ENCODE data around the gene BMPR2. TPM values are rescaled to one million over a fixed set of nuclear protein-coding genes. Genes with fewer than 3 reads are reported as not detected.
"Not testable (repeated sequence)": the region's sequence is repeated elsewhere in the genome, so short reads cannot be mapped to it uniquely, and the experiment has no call there.

Gene BMPR2
- 10 to 100 TPM; 45.2 to 84.9 (median 74.7) TPM for polyA plus RNA-seq (ENCODE audit: insufficient read depth in 1 of 5, insufficient read length in 5 of 5, low replicate concordance in 1 of 5)
- long read RNA-seq, donor 1, full-length matches to known transcripts = 2 of 22 reads
- long read RNA-seq, donor 1, partial matches to known transcripts = 20 of 22 reads
- long read RNA-seq, donor 1, other reads (novel, unspliced or antisense) = 0 of 22 reads
- long read RNA-seq, donor 2, full-length matches to known transcripts = 1 of 1 reads
- long read RNA-seq, donor 2, partial matches to known transcripts = 0 of 1 reads
- long read RNA-seq, donor 2, other reads (novel, unspliced or antisense) = 0 of 1 reads
- long read RNA-seq, donor 3, partial matches to known transcripts = 32 of 32 reads
- long read RNA-seq, donor 3, other reads (novel, unspliced or antisense) = 0 of 32 reads
- long read RNA-seq, donor 4, partial matches to known transcripts = 6 of 6 reads
- long read RNA-seq, donor 4, other reads (novel, unspliced or antisense) = 0 of 6 reads
- long read RNA-seq, donor 5, full-length matches to known transcripts = 1 of 32 reads
- long read RNA-seq, donor 5, partial matches to known transcripts = 31 of 32 reads
- long read RNA-seq, donor 5, other reads (novel, unspliced or antisense) = 0 of 32 reads
- long read RNA-seq, donor 6, full-length matches to known transcripts = 2 of 10 reads
- long read RNA-seq, donor 6, partial matches to known transcripts = 8 of 10 reads
- long read RNA-seq, donor 6, other reads (novel, unspliced or antisense) = 0 of 10 reads
- long read RNA-seq, donor 7, full-length matches to known transcripts = 3 of 48 reads
- long read RNA-seq, donor 7, partial matches to known transcripts = 45 of 48 reads
- long read RNA-seq, donor 7, other reads (novel, unspliced or antisense) = 0 of 48 reads
- long read RNA-seq, donor 8, partial matches to known transcripts = 5 of 5 reads
- long read RNA-seq, donor 8, other reads (novel, unspliced or antisense) = 0 of 5 reads

GRCh38 chr2:202375609-202376408 lies at the start of gene BMPR2:
Gene BMPR2 (plus strand): TSS chr2:202376327. CDS start chr2:202377475, 1,148 bp downstream.
- DNase-seq = peak; percentile 92 to 93

DNA sequence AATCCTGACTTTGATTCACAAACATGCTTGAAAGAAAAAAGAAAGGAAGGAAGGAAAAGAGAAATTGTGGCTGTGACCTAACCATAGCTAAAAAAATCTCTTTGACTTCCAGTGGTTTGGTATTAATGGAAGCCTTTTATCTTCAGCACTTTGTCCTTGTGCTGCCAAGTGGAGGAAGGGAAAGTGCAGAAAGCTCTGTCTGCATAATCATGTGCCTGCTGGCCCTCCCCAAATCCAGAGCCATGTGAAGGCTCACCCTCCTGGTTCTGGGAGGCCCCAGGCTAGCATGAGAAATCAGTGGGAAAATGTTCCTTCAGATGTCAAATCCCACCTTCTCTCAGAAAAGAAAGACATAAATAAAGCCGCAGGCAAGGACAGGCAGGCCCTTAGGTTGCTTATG lies 48.3 kb upstream of the BMPR2 start:
- no peak for DNase-seq

- no peak for DNase-seq
Observed at GRCh38 chr2:202335791-202336467, 40.2 kb upstream of the BMPR2 start.

DNA sequence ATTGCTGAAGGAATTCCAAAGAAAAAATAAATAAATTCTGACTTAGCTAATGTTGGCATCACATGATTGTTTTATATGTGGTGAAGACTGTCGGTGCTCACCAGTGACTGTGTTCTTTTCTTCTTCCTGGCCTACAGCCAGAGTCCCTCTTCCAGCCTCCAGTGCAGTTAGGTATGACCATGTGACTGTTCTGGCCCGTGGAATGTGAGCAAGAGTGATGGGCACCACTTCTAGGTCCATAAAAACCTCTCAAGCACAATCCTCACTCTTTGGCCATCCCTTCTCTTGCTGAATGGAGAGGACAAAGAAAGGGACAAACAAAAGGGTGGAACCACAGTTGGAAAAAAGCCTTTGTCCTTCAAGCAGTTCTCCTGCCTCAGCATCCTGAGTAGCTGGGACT lies 39.0 kb upstream of the BMPR2 start:
- no peak for DNase-seq

DNA sequence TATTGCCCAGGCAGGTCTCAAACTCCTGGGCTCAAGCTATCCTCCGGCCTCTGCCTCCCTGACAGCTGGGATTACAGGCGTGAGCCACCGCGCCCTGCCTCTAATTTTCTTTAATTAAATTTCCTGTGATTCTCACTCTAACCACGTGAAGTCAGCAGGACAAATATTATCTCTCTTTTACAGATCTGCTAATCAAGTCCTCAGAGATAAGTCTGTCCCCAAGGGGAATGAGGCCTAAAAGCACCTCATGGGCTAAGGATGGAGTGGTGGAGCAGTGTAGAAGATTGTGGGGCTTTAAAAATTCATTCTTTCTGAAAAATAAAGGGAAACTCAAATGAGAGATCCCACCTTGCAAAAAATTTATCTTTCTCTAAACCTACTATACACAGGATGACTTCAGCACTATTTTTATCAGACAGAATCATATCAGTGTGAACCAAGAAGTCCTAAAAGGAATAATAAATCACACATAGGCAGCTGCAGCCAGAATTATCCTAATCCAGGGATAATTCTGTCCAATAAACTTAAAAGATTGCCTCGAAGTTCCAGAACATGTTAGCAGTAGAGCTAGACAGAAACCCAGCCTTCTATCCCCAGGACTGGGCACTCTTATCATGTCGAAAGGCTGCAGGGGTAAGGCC lies 38.3 kb upstream of the BMPR2 start:
- no peak for DNase-seq

DNA sequence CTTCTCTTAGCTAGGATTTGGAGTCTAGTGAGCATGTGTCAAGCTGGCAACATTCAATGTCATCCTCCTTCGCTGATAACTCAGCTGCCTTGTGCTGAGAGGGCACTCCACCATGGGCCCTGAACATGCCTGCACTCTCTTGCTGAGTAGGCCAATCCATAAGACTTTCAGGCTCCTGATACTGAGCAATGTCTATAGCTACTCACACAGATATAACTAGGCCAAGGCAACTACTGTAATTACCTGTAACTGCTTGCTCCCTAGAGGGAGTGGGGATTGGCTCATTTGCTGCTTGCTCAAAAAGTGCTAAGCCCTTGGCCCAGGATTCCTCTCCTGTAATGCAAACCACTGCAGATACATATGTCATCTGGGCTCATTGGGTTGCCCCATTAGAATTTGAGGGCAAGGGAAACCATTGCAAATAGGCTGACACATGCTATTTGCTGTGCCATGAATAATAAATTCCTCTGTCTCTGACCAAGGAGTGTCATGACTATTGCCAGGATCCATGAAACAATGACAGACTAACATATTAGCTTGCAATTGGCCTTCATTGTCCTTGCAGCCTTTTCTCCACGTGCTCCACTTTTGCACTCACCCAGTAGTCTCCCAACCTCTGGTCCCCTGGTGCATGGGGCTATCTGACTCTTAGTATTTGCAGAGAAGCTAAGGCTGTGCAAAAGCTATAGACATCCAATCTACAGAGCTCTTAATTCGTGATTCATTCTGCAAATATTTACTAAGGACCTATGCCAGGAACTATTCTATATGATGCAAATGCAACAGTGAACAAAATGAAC lies 36.9 kb upstream of the BMPR2 start:
- DNase-seq = no peak

DNA sequence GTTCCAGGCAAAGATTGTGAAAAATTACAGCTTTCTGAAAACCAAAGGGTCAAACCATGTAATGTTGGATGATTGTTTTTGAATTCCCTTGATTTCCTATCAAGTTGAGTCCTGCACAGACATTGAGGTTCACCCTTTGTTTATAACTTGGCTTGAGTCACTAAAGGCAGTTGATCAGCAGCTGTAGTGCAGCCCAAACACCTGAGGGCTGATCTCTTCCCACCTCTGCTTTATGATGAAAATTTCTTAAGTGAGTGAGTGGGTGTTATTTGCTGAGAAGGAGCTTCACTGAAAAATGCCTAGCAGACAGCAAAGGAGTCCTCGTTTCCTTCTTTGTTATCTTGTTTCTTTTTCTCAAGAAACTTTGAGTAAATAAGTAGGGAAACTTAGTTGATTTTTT lies 31.9 kb upstream of the BMPR2 start:
- no peak for DNase-seq

- no peak for DNase-seq
Observed at GRCh38 chr2:202346180-202346579, 29.9 kb upstream of the BMPR2 start.

DNA sequence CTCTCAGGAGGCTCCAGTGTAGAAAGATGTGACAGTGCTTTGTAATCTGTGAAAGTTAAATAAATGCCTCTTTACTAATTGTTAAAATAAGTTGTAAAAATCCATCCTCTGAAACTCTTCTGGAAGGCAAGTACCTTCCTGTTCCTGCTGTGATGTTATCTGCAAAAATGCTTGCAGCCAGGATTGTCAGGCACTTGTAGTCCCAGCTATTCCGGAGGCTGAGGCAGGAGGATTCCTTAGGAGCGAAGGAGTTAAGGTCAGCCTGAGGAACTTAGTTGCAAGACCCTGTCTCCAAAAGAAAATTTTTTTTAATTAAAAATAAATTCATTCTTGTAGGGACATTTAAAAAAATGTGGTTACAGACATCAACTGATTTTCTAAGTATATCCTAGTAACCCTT lies 22.7 kb upstream of the BMPR2 start:
- DNase-seq = no peak

GRCh38 chr2:202355993-202356505 lies 20.1 kb upstream of the BMPR2 start:
- no peak for DNase-seq

GRCh38 chr2:202358924-202359323 lies 17.2 kb upstream of the BMPR2 start:
- not testable (repeated sequence) for DNase-seq

- no peak for DNase-seq
Observed at GRCh38 chr2:202360646-202361045, 15.5 kb upstream of the BMPR2 start.

DNA sequence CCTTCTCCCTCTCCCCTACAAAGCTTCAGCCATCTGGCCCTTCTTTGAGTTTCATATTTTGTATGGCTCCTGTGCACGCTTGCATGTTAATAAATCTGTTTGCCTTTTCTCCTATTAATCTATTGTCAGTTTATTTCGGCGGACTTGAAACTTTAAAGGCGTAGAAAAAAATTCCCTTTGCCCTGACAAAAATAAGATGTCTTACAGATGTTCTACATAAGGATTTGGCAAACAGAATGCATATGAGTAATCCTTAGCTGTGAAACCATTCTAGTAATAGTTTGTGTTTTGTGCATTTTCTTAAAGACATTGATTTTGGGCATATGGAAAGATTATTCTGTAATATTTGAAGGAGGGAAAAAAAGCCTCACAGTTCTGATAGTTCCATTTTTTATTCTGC lies 15.0 kb upstream of the BMPR2 start:
- DNase-seq = peak; percentile 56 to 68

GRCh38 chr2:202373490-202373889 lies 2.6 kb upstream of the BMPR2 start:
- DNase-seq = no peak

GRCh38 chr2:202374383-202374782 lies 1.7 kb upstream of the BMPR2 start:
- not testable (repeated sequence) for DNase-seq

GRCh38 chr2:202375033-202375608 lies 1.0 kb upstream of the BMPR2 start:
- DNase-seq = peak; percentile 81 to 85

DNA sequence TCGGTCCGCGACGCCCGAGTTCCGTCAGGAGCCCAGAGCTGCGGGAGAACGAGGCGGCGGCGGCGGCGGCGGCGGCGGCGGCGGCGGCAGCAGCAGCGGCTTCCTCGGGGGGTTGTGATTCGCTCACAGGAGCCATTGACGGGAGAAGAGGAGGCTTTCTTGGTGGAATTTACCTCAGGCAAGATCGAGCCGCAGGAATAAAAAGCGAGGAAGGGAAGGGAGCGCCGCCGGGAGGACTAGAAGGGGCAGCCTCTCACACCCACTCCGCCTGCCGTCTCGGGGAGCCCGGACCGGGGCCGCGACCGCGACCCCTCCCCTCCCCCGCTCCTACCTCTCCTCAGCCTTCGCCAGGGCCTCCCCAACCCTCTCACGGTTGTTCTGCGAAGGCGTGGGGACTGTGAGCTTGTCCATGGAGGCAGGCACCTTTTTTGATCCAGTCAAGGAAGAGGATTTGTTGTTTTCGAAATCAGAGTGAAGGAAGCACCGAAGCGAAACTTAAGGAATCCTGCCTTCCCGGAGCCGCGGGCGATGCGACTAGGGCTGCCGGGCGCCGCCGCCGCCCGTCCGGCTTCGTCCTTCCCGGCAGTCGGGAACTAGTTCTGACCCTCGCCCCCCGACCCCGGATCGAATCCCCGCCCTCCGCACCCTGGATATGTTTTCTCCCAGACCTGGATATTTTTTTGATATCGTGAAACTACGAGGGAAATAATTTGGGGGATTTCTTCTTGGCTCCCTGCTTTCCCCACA lies 506 bp downstream of the BMPR2 start:
- peak; percentile 46 to 52 for DNase-seq

- peak; percentile 26 to 40 for DNase-seq
Observed at GRCh38 chr2:202377207-202377761, 1.2 kb downstream of the BMPR2 start.

All from right lung (tissue), 10 donors.